ENCODE data around the gene AKR7A3. TPM values are rescaled to one million over a fixed set of nuclear protein-coding genes. Genes with fewer than 3 reads are reported as not detected.
A peak's percentile ranks its signal among the peaks of the same experiment; 100 is the strongest.

The AKR7A3 gene
- total and polyA plus RNA-seq, 3 donors from 2014 or later: 2.3 to 6.5 (median 6.2) TPM

DNA sequence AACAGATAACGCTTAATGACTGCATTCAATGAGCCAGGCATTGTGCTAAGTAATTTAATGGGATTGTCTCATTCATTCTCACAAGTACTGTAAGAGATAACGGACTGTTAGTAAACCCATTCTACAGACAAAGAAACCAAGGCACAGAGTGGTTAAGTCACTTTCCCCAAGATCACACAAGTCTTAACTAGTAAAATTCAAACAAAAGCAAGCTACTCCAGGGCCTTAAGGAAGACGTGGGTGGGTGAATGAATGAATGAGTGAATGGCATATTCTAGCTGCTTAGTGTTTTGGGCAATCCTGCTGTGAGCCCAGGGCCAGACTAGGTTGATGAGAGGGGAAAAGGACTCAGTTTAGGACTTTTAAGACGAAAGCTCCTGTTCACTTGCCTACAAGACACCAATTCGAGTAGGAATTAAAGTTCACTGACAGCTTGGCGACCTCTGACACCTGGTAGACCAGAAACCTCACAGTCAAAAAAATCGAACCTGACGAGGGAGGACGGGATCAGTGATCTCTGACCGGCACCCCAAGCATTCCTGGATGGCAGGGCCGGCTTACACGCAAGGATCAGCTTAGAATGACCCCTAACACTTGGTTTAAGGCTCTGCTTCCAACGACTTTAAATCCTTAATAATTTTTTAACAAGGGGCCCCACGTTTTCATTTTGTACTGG, 37.8 kb downstream of the AKR7A3 start:
- TF ChIP-seq, protein P1, sequence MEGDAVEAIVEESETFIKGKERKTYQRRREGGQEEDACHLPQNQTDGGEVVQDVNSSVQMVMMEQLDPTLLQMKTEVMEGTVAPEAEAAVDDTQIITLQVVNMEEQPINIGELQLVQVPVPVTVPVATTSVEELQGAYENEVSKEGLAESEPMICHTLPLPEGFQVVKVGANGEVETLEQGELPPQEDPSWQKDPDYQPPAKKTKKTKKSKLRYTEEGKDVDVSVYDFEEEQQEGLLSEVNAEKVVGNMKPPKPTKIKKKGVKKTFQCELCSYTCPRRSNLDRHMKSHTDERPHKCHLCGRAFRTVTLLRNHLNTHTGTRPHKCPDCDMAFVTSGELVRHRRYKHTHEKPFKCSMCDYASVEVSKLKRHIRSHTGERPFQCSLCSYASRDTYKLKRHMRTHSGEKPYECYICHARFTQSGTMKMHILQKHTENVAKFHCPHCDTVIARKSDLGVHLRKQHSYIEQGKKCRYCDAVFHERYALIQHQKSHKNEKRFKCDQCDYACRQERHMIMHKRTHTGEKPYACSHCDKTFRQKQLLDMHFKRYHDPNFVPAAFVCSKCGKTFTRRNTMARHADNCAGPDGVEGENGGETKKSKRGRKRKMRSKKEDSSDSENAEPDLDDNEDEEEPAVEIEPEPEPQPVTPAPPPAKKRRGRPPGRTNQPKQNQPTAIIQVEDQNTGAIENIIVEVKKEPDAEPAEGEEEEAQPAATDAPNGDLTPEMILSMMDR (IDR thresholded peaks at IDR 0.05): no peak
- no peak for TF ChIP-seq POLR2A (IDR thresholded peaks at IDR 0.05)
- Histone ChIP-seq H3K4me3 (peak overlapping the region; percentile 83 to 87), H3K27me3 (no peaks in the 10 kb centered on the region), H3K4me1 (peaks cover 25% of the 10 kb centered on the region), H3K27ac (peak overlapping the region; percentile 94 to 98), H3K36me3 (ENCODE audit: low read depth, missing control alignments) (no peaks in the 10 kb centered on the region), H3K9me3 (no peaks in the 10 kb centered on the region)
- DNase-seq: no peak
- 7 to 8% methylated on average over 14 of the region's 14 CpGs for WGBS, 2 donors
- intact Hi-C loops (cut with DNase I; ENCODE audit: low total_unique reads): no loop called here

DNA sequence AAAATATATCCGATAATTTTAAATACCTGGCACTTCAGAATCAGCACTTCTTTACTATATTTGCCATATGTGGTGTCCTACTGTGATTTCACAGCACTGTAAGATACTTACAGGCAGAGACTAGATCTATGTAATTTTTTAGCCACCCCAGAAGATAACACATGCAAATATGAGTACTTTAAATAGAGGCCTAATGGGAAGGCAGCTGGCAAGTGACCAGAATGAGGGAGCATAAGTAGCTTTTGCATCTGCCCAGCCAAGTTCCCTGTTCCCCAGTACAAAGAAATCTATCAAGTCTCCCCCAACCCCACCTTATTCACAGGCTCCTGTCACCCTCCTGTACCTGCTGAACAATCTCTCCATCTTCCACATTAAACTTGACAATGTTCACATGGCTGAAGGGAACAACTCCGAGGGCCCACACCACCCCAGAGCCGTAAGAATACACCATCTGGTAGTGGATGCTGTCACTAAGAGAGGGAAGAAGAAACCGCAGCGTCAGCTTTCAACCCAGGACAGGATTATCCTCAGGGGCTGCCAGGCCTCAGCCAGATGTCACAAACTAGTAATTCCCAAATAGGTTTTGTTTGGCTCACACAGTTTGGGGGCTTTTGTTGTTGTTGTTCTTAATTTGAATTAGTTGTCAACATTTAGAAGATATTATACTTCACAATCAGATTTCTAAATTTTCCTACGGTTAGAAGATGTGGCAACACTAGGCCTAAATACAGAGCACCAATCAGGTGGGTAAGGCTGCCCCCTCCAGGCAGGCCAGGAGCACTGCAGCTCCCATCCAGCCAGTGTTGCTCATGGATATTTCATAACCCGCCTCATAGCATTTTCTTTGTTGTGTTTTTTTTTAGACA, 47.7 kb downstream of the AKR7A3 start:
- TF ChIP-seq, protein P1 (IDR thresholded peaks at IDR 0.05): peak; percentile 85 to 94 (median 88)
- no peak for TF ChIP-seq POLR2A (IDR thresholded peaks at IDR 0.05)
- DNase-seq: peak; percentile 73
- Histone ChIP-seq H3K4me3 (no peak overlapping the region), H3K9me3 (no peaks in the 10 kb centered on the region), H3K4me1 (no peaks in the 10 kb centered on the region), H3K27me3 (no peaks in the 10 kb centered on the region), H3K36me3 (ENCODE audit: low read depth, missing control alignments) (no peaks in the 10 kb centered on the region), H3K27ac (peak overlapping the region; percentile 53 to 58)
- WGBS, 2 donors: 49 to 62% methylated on average over 7 of the region's 7 CpGs
- intact Hi-C loops (cut with DNase I; ENCODE audit: low total_unique reads): no loop called here

DNA sequence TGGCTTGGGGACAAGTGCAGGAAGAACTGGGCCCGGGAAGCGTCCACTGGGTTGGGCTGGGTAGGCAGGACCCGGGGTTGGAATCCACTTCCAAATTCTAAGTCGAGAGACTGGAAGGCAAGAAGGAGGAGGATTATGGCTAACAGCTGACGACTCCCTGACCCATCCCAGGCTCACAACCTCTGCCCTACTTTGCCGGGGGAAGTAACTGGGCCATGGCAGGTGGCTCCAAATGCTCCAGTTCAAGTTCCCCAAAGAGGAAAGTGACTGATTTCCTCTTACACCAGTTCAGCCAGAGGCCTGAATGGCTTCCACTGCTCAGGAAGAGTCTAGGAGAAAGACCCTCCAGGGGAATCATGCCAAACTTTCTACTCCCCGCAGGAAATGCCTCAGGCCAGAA, 48.7 kb downstream of the AKR7A3 start:
- Histone ChIP-seq H3K36me3 (ENCODE audit: low read depth, missing control alignments) (no peaks in the 10 kb centered on the region), H3K9me3 (no peaks in the 10 kb centered on the region), H3K4me1 (no peaks in the 10 kb centered on the region), H3K4me3 (no peak overlapping the region), H3K27me3 (no peaks in the 10 kb centered on the region), H3K27ac (no peak overlapping the region)
- no peak for DNase-seq
- 76 to 85% methylated on average over 7 of the region's 7 CpGs for WGBS, 2 donors
- TF ChIP-seq, protein P1 (IDR thresholded peaks at IDR 0.05): no peak
- no peak for TF ChIP-seq POLR2A (IDR thresholded peaks at IDR 0.05)
- intact Hi-C loops (cut with DNase I; ENCODE audit: low total_unique reads): no loop called here

DNA sequence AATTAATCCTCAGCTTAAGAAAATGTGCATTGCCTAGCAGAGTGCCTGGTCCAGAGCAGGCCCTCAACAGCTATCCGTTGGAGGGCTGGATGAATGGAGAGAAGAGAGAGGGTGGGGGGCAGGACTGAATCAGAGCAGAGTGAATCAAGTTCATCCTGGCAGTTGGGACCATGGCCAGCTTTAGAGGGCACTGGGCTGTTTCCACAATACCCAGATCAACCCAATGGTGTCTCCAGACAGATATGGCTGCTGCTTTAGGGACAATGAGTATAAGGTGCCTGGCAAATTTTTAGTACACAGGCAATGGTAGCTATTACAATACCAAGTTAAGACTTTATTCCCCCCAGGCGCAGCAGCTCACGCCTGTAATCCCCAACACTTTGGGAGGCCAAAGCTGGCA, 54.3 kb downstream of the AKR7A3 start:
- Histone ChIP-seq H3K27me3 (no peaks in the 10 kb centered on the region), H3K36me3 (ENCODE audit: low read depth, missing control alignments) (no peaks in the 10 kb centered on the region), H3K4me3 (no peak overlapping the region), H3K4me1 (peaks cover 21% of the 10 kb centered on the region), H3K9me3 (no peaks in the 10 kb centered on the region), H3K27ac (peak overlapping the region in 1 of 2 donors; percentile 73)
- TF ChIP-seq POLR2A (IDR thresholded peaks at IDR 0.05): no peak
- TF ChIP-seq, protein P1 (IDR thresholded peaks at IDR 0.05): no peak
- WGBS, 2 donors: 94 to 95% methylated on average over 3 of the region's 3 CpGs
- no peak for DNase-seq
- intact Hi-C loops (cut with DNase I; ENCODE audit: low total_unique reads): no loop called here

Small RNA genes lying within 50 kb of the gene (small RNA-seq; reads per million reads assigned to genes)
- gene RNU6-1099P: 0 reads per million in 2 donors

Other genes with a start within 250 kb of the AKR7A3 start
- 100 to 1,000 TPM; 613 to 708 TPM for gene UBR4, start 78.5 kb downstream of the AKR7A3 start, total RNA-seq
- 301 TPM for gene UBR4, start 78.5 kb downstream of the AKR7A3 start, polyA plus RNA-seq (ENCODE audit: insufficient read depth, low read depth, low replicate concordance)
- 100 to 1,000 TPM in 1 of 2 donors, 10 to 100 TPM in 1; 79.0 to 114 TPM for gene EMC1, start 37.2 kb downstream of the AKR7A3 start, total RNA-seq
- 41.9 TPM for gene EMC1, start 37.2 kb downstream of the AKR7A3 start, polyA plus RNA-seq (ENCODE audit: insufficient read depth, low read depth, low replicate concordance)
- 10 to 100 TPM; 25.8 to 36.9 TPM for gene MRTO4, start 37.0 kb downstream of the AKR7A3 start, total RNA-seq
- gene MRTO4, start 37.0 kb downstream of the AKR7A3 start, polyA plus RNA-seq (ENCODE audit: insufficient read depth, low read depth, low replicate concordance): 46.4 TPM
- gene AKR7A2, start 23.4 kb upstream of the AKR7A3 start, total RNA-seq: 100 to 1,000 TPM in 1 of 2 donors, 10 to 100 TPM in 1; 83.3 to 141 TPM
- 73.0 TPM for gene AKR7A2, start 23.4 kb upstream of the AKR7A3 start, polyA plus RNA-seq (ENCODE audit: insufficient read depth, low read depth, low replicate concordance)
- gene SLC66A1, start 23.6 kb upstream of the AKR7A3 start, total RNA-seq: 10 to 100 TPM; 61.1 to 66.0 TPM
- gene SLC66A1, start 23.6 kb upstream of the AKR7A3 start, polyA plus RNA-seq (ENCODE audit: insufficient read depth, low read depth, low replicate concordance): 27.9 TPM
- 100 to 1,000 TPM; 147 to 207 TPM for gene CAPZB, start 196.8 kb upstream of the AKR7A3 start, total RNA-seq
- 502 TPM for gene CAPZB, start 196.8 kb upstream of the AKR7A3 start, polyA plus RNA-seq (ENCODE audit: insufficient read depth, low read depth, low replicate concordance)